ENCODE data around the gene PRKCA.

DNA sequence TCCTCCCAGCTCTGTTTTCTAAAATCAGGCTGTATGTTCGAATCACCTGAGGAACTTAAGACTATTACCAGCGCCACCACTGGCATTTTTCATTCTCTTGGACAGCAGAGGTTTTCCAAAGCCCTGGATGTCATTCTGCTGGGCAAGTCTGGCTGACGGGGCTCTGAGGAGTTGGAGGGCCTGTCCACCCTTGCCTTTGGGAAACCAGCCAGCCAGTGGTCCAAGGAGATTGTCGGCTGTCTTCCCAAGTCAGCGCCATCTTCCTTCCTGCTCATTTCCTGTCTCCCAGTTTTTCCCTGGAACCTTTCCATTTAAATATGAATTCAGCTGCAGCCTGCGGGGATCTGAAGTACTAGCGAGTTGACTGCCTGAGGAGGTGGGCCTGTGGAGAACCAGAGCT is 258.3 kb downstream of the PRKCA start:
- TF ChIP-seq GATA2 (IDR thresholded peaks at IDR 0.05; ENCODE audit: low read depth, low read length) (no peak), GATA3 (IDR thresholded peaks at IDR 0.05; ENCODE audit: low read depth, low read length) (no peak)

Data from SH-SY5Y (cell line).